GM12892 (cell line): ENCODE measurements around the gene OTOP2.

Source experiments
- POLR2A ChIP-seq: IDR thresholded peaks from 2 replicates; pipeline ENCODE4 v1.6.1; 2011; ENCODE audit warnings: low read depth, low read length, control low read depth
- POLR2AphosphoS5 ChIP-seq: IDR thresholded peaks from 2 replicates; pipeline ENCODE4 v1.6.1; 2011; ENCODE audit warnings: low read depth, low read length, control low read depth
- TAF1 ChIP-seq: IDR thresholded peaks from 2 replicates; pipeline ENCODE4 v1.6.1; 2011; ENCODE audit warnings: low read depth, mild to moderate bottlenecking, control low read depth, low read length, borderline replicate concordance

DNA sequence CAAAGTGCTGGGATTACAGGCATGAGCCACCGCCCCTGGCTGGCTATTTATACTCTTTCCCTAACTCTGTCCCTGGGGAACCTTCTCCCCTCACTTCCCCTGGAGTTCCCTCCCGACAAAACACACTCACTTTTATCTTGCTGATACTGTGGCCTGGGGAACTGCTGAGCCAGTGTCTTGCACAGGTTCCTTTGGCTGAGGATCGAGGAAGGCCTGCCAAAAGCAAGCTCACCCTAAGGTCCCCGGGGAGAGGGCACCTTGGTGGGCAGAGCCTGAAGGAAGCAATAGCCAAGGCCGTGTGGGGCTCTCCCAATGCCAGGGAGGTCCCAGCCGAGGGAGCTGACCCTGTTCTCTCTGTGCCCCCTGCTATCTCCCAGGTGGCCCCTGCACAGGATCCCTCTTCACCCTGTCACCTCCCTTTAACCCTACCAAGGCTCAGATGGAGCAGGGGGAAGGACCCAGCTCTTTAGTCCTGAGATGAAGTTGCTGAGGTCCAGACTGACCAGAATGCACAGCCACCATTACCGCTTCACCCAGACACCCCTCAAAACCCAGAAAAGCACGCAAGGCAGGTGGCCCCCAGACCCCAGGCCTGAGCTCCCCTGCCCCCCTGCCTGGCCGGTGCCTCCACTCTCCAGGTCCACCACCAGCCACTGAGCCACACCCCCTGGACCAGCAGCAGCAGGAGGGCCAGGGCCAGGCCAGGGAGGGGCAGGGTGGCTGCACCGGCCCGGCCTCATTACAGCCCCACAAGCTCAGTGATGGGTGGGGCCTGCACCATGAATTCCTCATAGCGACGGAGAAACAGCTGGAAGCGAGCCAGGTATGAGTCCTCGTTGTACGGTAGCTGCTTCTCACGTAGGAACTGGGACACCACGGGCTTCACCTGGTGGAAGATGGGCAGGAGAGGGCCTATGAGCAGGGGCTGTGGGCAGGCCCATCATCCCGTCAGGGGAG, 46.2 kb upstream of the OTOP2 start:
- TF ChIP-seq POLR2A (no peak), POLR2AphosphoS5 (no peak), TAF1 (no peak)
